HG03196 (cell line): Measurements from ENCODE around the gene MRPS30.
"Not testable (repeated sequence)": the region's sequence is repeated elsewhere in the genome, so short reads cannot be mapped to it uniquely, and the experiment has no call there.

ENCODE experiments used
- ATAC-seq: cut with Tn5 transposase; IDR thresholded peaks from one replicate; pipeline ENCODE4 v1.9.1; 2021; ENCODE audit not compliant: unreplicated experiment

MRPS30 gene

DNA sequence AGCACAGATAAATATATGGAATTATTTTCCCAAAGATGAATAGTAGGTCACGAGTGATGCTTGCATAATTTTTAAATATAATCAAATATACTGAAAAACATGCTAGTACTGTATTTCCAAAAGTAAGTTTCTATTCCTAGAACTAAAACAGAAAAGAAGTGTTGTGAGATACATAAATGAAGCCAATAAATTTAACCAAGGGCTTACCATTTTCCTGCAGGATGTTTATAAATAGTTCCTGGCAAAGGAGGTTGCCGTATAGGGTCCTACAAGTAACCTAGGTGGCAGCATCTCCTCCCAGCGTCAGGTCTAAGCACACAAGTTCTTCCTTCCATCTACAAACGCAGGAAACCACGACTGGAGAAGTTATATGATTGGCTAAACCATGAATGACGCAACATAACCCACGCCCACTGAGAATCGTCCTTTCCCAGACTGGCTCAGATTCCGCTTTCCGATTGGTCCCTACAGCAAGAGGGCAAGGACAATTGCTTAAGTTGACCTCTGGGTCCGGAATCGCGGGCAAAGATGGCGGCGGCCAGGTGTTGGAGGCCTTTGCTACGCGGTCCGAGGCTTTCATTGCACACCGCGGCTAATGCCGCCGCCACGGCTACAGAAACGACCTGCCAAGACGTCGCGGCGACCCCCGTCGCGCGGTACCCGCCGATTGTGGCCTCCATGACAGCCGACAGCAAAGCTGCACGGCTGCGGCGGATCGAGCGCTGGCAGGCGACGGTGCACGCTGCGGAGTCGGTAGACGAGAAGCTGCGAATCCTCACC lies at the start of gene MRPS30:
MRPS30 (plus strand) TSS at position 513 of the 780 bp plus-strand sequence; CDS start at position 529, 16 bp downstream.
- ATAC-seq = peak; percentile 98

DNA sequence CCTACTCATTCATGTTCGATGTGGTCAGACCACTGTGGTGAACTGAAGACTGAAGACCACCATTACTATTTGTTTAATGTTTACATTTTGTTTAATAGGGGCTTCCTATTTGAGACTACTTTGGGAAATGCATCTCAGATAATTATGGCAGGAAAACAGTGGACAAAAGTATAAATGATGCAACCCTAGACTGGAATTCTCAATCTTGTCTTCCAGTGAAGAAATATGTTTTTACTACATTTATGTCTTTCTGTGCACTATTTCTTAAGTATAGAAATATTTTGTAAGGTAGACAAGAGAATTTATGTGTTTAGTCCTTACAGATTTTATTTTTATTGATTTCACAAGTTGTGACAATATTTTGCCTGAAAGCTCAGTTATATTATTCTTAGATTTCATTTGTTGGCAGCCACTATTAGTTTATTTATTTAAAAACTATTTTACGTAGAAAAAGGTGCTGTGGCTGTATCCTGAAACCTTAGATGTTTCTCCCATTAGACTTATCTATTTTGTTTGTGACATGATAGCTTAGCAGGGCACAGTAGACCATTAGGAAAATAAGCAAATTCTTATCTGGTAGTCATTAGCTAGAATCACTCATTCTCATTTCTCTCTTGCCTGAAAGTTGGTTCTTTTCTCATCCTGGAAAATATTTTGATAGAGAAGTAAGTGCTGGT lies 39.4 kb upstream of the MRPS30 start:
- ATAC-seq = no peak

DNA sequence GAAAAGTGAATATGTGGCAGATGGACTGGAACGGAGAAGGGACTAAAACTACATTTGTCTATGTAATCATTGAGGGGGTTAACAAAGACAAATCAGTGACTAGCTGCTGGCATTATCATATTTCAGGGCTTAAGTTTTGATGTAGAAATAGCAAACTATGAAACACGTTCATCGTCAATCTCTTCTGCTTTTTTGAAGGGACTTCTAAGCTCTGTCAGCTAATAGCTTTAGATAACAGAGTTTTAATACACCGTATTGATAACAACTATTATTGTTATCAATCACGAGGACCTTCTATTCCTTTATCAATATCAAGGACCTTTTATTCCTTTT lies 38.9 kb upstream of the MRPS30 start:
- ATAC-seq = no peak

DNA sequence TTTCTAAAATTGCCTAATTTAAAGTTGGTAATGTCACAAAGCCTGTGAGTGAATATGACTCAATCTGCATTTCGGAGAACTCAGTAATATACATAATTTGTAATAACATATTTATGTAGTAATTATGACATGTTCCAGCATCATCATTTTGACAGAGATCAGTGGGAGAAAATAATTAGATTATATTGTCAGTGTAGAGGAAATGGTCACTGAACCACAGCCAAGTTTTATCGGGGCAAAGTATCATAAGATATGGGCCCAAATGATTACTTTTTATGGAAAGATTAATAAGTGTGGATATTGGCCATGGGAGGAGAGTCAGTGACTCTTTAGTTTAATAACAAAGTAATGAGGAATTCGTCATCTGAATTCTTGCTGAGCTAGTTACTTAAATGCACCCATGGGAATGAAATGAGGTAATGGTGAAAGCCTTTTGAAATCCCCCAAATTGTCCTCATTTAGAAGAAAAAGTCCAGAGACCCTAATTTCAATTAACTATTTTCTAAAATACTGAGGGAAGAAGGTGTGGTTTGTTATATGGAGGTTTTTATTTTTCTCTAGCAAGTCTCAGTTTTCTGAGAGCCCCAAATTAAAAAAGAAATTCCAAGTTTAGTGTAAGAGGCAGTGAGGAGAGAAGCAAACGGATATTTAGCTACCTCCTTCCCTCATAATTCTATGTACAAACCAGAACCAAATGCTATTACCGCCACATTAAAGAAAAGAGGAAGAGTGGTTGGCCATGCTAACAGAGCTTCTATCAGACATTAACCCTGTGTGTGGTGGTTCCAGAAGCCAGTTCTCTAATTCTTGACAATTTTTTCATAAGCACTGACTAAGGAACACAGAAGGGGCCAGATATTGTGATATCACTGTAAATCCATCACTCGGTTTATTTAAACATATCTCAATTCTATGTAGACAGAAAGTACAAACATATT lies 37.7 kb upstream of the MRPS30 start:
- ATAC-seq = no peak

DNA sequence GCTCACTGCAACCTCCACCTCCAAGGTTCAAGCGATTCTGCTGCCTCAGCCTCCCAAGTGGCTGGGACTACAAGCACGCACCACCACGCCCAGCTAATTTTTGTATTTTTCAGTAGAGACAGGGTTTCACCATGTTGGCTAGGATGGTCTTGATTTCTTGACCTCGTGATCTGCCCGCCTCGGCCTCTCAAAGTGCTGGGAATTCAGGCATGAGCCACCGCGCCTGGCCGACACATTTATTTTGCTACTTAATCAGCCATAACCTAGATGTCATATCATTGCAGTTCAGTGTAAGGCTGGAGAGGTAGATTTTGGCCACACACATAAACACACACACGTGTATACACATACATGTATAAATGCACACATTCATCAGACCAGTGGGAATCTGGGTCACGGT lies 36.4 kb upstream of the MRPS30 start:
- ATAC-seq = not testable (repeated sequence)

DNA sequence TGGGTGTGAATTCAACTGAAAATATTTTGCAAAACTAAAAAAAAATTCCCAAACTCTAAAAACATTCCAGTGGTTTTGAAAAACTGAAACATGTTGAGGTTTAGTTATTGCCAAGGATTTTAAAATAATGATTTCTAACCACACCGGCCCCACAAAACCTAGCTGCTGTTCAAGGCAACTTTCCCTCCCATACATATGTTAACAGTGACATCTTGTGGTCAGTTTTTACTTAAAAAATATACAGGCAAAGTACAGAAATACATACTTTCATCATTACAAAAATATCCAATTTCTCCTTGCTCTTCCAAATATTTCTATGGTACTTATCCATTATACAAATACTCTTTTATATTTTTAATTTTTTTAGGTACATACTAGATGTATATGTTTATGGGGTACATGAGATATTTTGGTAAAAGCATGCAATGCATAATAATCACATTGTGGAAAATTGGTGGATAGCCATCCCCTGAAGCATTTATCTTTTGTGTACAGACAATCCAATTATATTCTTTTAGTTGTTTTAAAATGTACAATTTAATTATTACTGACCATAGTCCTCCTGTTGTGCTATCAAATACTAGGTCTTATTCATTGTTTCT lies 34.4 kb upstream of the MRPS30 start:
- ATAC-seq = peak; percentile 59

DNA sequence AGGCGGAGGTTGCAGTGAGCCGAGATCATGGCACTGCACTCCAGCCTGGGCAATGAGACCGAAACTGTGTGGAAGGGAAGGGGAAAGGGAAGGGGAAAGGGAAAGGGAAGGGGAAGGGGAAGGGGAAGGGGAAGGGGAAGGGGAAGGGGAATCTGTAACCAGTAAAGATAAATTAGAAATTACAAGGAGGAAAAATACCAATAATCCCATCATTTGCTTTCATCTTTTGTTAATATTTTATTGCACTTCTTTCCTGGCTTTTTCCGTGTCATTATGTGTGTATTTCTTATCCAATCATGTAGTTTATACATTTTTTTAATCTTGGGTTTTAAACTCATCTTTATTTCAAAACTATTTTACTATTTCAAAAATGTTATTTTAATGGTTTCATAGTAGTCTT lies 29.6 kb upstream of the MRPS30 start:
- no peak for ATAC-seq

DNA sequence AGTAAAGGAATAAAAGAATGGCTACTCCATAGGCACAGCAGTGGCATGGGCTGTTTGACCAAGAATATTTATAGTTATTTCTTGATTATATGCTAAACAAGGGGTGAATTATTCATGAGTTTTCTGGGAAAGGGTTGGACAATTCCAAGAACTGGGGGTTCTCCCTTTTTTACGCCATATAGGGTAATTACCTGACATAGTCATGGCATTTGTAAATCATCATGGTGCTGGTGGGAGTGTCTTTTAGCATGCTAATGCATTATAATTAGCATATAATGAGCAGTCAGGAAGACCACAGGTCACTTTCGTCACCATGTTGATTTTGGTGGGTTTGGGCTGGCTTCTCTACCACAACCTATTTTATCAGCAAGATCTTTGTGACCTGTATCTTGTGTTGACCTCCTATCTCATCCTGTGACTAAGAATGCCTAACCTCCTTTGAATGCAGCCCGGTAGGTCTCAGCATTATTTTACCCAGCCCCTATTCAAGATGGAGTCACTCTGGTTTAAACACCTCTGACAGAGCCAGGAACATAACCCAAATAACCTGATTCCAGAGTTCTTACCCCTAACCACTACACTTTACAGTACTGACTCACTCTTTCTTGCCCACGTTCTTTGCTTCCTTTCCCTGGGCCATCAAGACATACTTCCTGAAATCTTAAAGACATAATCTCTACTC lies 25.0 kb upstream of the MRPS30 start:
- no peak for ATAC-seq

DNA sequence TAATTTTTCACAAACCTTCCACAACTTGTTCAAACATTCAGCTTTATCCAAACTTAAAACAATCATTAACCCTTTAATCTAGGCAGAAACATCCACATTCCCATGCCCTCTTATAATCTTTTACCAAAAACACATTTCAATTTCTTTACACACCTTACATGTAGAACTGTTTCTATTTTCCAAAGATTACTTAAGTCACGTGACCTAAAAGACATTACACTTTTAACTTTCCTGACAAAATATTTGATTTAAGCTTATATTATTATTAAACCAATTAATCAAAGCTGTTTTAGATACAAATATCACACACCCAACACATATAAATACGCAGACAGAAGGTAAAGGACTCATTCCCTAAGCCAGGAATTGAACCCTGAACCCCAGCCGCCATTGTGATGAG lies 21.0 kb upstream of the MRPS30 start:
- no peak for ATAC-seq

DNA sequence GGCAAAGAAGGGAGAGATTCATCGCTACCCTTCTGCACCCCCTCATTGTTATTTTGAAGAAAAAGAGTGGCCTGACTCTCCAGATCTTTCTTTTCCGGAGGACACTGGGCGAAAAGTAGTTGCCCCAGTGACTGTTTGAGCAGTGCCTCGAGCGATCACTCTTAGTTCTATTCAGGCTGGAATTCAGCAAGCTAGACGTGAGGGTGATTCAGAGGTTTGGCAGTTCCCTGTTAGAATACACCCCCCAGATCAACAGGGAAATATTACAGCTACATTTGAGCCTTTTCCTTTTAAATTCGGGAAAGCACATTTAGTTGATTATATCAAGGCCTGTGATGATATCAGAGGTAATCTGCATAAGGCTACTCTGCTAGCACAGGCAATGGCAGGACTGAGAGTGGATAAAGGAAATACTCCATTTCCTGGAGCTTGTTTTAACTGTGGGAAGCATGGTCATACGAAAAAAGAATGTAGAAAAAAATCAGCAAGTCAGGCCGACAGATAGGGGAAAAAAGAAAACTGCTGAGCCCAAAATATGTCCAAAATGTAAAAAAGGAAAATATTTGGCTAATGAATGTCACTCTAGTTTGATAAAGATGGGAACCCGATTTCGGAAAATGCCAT lies 19.3 kb upstream of the MRPS30 start:
- ATAC-seq = not testable (repeated sequence)

DNA sequence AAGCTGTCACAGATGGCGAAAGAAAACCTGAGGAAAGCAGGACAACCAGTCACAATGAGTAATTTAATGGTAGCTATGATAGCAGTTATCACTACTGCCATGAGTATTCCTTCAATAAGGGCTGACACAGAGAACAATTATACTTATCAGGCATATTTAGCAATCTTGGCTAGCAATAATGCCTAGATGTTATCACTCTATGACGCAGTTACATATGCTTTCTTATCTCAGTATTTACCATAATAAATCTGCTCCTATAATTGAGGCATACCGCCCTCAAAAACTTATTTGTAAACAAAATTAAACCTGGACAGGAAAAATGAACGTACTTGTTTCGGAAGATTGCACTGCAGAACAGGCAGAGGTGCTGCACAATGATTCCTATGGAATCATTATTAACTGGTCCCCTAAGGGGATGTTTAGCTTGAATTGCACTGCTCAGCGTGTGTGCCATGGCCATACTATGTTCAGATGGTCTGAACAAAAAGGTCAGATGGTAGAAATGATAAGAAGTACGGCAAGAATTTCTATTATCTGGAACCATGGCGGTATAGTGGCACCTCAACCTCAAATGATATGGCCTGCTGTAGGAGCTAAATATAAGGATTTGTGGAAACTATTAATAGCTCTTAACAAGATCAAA lies 16.6 kb upstream of the MRPS30 start:
- ATAC-seq = not testable (repeated sequence)

DNA sequence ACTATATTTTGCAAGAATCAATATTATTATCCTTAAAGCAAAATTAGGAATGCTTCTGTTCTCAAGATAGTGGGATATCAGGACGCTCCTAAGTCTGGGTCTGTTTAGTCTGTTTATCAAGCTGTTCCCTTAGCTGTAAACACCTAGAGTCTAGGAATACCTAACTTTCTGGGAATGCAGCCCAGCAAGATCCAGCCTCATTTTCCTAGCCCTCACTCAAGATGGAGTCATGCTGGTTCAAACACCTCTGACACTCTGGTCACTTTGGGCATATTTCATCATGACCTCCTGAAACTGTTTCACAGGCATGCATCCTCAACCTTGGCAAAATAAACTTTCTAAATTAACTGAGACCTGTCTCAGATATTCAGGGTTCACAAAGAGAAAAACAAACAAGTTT lies 14.4 kb upstream of the MRPS30 start:
- ATAC-seq = no peak

DNA sequence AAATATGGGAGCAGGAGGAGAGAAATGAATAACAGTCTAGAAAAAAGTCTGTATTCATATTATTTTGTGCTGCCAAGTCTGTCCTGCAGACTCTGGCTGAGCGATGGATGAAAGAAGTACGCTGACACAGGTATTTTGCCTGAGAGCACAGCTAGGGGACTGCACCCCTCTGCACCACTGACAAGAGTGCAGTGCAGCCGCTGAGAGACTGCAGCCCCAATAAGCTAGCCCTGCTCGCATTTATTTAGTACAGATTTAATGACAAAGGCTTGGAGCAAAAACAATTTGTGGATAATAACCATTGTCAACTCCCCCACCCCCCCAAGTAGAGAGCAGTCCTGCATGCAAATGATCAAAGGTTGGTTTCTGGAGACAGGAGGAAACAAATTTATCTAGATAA lies 13.3 kb upstream of the MRPS30 start:
- no peak for ATAC-seq

DNA sequence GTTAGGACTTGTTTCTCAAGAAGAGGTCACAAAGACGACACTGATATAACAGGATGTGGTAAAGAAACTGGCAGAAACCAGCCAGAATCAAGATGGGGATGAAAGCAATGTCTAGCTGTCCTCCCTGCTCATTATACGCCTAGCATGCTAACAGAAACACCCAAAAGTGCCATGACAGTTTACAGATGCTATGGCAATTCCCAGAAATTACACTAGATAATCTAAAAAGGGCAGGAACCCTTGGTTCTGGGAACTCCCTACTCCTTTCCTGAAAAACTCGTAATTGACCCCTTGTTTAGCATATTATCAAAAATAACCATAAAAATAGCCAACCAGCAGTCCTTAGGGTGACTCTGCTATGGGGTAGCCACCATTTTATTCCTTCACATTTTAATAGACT lies 10.9 kb upstream of the MRPS30 start:
- no peak for ATAC-seq

DNA sequence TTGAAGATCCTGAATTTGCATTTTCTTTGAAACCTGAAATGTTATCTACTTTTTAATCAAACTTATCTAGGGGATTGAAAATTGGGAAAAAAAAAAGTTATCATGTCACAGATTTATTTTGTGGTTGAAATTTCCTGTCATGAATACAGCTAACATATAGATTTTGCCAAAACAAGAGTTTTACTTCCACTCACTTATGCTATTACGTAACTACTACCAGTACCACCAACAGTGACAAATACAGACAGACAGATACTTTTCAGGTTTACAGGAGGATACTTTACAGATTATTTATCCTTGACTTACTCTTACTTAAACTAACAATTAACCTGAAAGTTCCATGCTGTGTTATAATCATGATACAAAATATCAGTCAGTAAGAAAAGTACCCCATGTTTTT lies 6.8 kb upstream of the MRPS30 start:
- ATAC-seq = no peak

DNA sequence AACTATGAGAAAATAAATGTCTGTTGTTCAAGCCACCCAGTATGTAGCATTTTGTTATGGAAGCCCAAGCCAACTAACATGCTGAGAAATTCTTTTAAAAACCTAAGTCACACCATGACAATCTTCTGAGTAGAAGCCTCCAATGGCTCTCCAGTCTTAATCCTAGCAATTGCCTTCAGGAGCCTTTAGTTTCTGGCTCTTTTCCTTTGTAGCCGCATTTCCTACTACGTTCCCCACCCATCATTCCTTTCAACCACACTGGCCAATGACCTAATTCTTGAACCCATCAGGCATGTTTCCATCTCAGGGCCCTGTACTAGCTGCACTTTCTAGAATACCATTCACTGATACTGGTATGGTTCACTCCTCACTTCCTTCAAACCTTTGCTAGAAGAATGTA lies 2.1 kb upstream of the MRPS30 start:
- ATAC-seq = no peak

DNA sequence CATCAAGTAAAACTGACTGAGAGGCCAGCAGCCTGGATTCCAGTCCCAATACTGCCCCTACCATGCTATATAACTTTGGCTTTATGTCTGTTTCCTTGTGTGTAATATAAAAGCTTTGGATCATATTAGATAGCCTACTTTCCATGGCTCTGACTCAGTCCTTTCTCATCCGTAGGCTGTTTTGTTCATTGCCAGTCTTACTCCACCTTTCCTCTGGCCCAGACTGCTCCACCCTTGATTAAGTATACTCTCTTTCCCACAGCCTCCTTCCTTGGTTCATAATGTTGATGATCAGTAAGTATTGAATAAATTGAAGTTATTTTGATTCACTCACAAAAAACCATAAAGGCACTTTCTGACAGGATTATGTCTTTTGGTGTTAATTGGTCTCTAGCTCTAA lies 1.5 kb upstream of the MRPS30 start:
- ATAC-seq = no peak

DNA sequence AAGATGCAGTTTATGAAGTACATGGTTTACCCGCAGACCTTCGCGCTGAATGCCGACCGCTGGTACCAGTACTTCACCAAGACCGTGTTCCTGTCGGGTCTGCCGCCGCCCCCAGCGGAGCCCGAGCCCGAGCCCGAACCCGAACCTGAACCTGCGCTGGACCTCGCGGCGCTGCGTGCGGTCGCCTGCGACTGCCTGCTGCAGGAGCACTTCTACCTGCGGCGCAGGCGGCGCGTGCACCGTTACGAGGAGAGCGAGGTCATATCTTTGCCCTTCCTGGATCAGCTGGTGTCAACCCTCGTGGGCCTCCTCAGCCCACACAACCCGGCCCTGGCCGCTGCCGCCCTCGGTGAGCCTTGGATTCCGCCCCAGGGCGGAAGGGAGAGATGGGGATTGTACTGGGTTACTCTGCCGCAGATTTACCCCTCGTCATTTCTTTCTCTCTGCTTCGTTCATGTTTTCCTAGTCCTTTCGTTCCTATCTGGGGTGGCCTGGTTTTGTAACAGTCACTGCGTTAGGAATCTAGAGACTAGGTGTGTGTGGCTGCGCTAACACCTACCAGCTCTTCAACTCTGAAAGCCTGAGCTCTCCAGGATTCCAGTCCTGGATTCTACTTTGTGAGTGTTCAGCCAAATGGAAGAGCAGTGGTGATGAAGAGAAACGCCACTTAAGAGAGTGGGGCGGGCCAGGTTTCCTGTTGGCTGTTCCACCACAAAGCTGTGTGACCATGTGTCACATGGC lies 638 bp downstream of the MRPS30 start:
- peak; percentile 35 for ATAC-seq

DNA sequence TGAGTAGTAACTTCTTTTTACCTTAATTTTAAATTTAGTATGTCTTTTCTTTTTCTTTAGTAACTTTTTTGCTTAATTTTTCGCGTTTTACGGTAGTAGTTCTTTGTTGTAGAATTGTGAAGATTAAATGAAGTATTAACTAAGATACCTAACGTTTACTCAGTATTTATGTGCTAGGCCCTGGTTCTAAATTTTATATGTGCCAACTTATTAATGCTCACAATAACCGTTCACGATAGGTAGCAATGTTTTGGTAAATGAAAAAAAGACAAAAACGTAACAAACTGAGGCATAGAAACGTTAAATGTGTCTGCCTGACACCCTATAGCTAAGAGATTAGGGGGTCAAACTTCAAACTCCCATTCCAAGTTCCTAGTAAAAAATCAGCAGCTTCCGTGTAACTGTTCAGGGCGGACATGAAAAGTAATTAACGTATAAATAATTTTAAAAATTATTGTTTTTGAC lies 1.2 kb downstream of the MRPS30 start:
- no peak for ATAC-seq
